B cell (primary cell): ENCODE measurements around the gene EEPD1.

Experiments
- EZH2 ChIP-seq: IDR thresholded peaks from 2 replicates; pipeline ENCODE4 v1.6.1; 2012; ENCODE audit warnings: borderline replicate concordance, low read depth, mild to moderate bottlenecking, moderate library complexity, low read length; ENCODE audit not compliant: insufficient read depth, poor library complexity, severe bottlenecking
- TF ChIP-seq, protein P1 (sequence below): fragments of 200-600 bp; IDR thresholded peaks from one replicate; pipeline ENCODE4 v1.8.0; 2022; ENCODE audit warnings: antibody characterized with exemption, mild to moderate bottlenecking

DNA sequence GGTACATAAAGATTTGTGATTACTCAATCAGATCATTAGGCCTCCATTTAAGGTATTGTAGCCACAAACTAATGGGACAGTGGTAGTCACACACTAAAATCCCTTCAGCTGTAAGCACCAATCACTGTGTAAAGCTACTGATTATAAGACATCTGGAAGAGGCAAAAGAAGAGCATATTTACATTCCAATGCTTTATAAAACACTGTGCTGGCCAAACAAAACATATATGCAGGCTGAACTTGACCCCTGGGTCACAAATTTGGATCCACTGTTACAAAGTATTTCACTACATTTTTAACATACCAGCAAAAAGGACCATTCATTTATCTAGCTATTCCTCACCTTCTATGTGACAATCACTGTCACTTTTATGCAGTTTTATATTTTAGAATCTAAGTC lies 195.2 kb downstream of the EEPD1 start:
- TF ChIP-seq, protein P1, sequence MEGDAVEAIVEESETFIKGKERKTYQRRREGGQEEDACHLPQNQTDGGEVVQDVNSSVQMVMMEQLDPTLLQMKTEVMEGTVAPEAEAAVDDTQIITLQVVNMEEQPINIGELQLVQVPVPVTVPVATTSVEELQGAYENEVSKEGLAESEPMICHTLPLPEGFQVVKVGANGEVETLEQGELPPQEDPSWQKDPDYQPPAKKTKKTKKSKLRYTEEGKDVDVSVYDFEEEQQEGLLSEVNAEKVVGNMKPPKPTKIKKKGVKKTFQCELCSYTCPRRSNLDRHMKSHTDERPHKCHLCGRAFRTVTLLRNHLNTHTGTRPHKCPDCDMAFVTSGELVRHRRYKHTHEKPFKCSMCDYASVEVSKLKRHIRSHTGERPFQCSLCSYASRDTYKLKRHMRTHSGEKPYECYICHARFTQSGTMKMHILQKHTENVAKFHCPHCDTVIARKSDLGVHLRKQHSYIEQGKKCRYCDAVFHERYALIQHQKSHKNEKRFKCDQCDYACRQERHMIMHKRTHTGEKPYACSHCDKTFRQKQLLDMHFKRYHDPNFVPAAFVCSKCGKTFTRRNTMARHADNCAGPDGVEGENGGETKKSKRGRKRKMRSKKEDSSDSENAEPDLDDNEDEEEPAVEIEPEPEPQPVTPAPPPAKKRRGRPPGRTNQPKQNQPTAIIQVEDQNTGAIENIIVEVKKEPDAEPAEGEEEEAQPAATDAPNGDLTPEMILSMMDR, result no peak
- no peak for TF ChIP-seq EZH2
